ENCODE measurements around the gene THADA.

- TF ChIP-seq CTCF (IDR thresholded peaks at IDR 0.05) (no peak), POLR2A (IDR thresholded peaks at IDR 0.05) (no peak), POLR2AphosphoS5 (IDR thresholded peaks at IDR 0.05) (no peak)
Measured at GRCh38 chr2:43520919-43521318, 74.9 kb downstream of the THADA start.
